Thymus (tissue), 11 donors: ENCODE measurements around the gene COQ8A. TPM values are rescaled to one million over a fixed set of nuclear protein-coding genes. Genes with fewer than 3 reads are reported as not detected.

Experiments used
- DNase-seq, 9 donors: peaks; one replicate each; pipeline ENCODE4 v3.0.0-alpha.2; 2013; ENCODE audit warnings: low spot score in 9 of 9, low read depth in 6 of 9, missing footprints in 1 of 9
- H3K27ac ChIP-seq, 2 donors: one replicate each; pipeline ENCODE4 v1.5.1; 2013; ENCODE audit warnings: control low read depth in 1 of 2, low read depth in 1 of 2, low read length in 1 of 2, mild to moderate bottlenecking in 1 of 2, moderate library complexity in 1 of 2
- H3K27me3 ChIP-seq, 2 donors: one replicate each; pipeline ENCODE4 v1.5.1; 2013; ENCODE audit warnings: low read length in 1 of 2; ENCODE audit not compliant: control insufficient read depth in 2 of 2, insufficient read depth in 1 of 2
- H3K36me3 ChIP-seq, 2 donors: one replicate each; pipeline ENCODE4 v1.5.1; 2013; ENCODE audit warnings: low read length in 1 of 2, mild to moderate bottlenecking in 1 of 2, moderate library complexity in 1 of 2; ENCODE audit not compliant: control insufficient read depth in 2 of 2, insufficient read depth in 2 of 2
- H3K4me1 ChIP-seq, 2 donors: one replicate each; pipeline ENCODE4 v1.5.1; 2013; ENCODE audit warnings: low read length in 2 of 2; ENCODE audit not compliant: control insufficient read depth in 2 of 2, insufficient read depth in 2 of 2
- H3K4me3 ChIP-seq, 2 donors: one replicate each; pipeline ENCODE4 v1.5.1; 2013; ENCODE audit warnings: low read length in 2 of 2, control low read depth in 1 of 2, mild to moderate bottlenecking in 1 of 2
- H3K9me3 ChIP-seq, 2 donors: one replicate each; pipeline ENCODE4 v1.5.1; 2013; ENCODE audit warnings: low read length in 1 of 2, mild to moderate bottlenecking in 1 of 2; ENCODE audit not compliant: control insufficient read depth in 2 of 2, insufficient read depth in 1 of 2
- WGBS: extraction: QIAGEN DNeasy Blood & Tissue Kit; methylation state at CpG from one replicate; pipeline ENCODE4 v1.1.7; 2013; 5-methylcytosine and 5-hydroxymethylcytosine counted together
- polyA plus RNA-seq: library from polyadenylated mRNA; stranded (reverse); fragments of 200-250 nt; gene quantifications from one replicate; pipeline ENCODE4 v1.2.3, GENCODE V29; 2013
- total RNA-seq: library from RNA; stranded (reverse); fragments of 120-200 nt; gene quantifications from one replicate; pipeline ENCODE4 v1.2.4, GENCODE V29; 2013
- donor health status: healthy.

COQ8A gene
- total and polyA plus RNA-seq, 2 donors: 16.8 to 47.1 TPM

DNA sequence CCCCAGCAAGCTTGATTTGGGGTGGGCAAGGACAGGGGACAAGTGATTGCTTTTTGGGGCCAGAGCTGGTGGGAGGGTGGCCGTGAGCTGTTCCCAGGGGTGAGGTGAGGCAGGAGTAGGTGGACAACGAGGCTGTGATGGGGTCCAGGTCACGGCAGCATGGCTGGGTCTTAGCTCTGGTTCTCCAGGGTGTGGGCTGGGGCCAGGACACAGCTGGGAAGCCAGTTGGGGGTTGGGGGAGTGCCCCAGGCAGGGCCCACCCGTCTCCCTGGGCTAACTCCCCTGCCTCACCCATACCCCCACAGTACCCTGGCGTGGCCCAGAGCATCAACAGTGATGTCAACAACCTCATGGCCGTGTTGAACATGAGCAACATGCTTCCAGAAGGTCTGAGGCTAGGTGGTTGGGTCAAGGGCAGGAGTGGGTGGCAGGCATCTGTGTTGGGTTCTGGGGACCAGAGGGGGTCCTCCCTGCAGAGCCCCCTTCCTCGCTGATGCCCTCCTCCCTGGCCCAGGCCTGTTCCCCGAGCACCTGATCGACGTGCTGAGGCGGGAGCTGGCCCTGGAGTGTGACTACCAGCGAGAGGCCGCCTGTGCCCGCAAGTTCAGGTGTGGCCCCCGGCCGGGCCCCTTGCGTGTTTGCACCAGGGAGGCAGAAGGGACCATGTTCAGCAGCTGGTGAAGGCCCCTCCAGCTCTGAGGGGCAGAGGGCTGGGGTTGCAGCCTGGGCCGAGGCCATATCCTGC is 43.3 kb downstream of the COQ8A start:
- Histone ChIP-seq H3K27ac (no peak overlapping the region), H3K9me3 (no peaks in the 10 kb centered on the region), H3K36me3 (peaks cover 32 to 56% of the 10 kb centered on the region in 2 donors), H3K4me3 (no peak overlapping the region), H3K4me1 (no peaks in the 10 kb centered on the region), H3K27me3 (no peaks in the 10 kb centered on the region)
- 98% methylated on average over 18 of the region's 18 CpGs for WGBS
- DNase-seq: no peak

DNA sequence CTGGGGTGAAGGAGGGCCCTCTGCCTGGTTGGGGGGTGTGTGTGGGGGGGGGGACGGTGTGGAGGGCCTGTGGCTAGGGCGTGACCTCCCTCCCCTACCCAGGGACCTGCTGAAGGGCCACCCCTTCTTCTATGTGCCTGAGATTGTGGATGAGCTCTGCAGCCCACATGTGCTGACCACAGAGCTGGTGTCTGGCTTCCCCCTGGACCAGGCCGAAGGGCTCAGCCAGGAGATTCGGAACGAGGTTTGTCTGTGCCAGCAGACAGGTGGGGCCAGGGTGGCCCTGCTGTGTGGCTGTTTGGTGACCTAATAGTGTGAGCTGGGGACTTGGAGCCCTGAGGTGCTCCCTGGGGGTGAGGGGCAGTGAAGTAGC is 43.9 kb downstream of the COQ8A start:
- no peak overlapping the region for H3K4me3 ChIP-seq
- H3K9me3 ChIP-seq: no peaks in the 10 kb centered on the region
- 97% methylated on average over 5 of the region's 5 CpGs for WGBS
- no peak for DNase-seq
- H3K27me3 ChIP-seq: no peaks in the 10 kb centered on the region
- peaks cover 32 to 51% of the 10 kb centered on the region in 2 donors for H3K36me3 ChIP-seq
- H3K27ac ChIP-seq: no peak overlapping the region
- H3K4me1 ChIP-seq: no peaks in the 10 kb centered on the region

DNA sequence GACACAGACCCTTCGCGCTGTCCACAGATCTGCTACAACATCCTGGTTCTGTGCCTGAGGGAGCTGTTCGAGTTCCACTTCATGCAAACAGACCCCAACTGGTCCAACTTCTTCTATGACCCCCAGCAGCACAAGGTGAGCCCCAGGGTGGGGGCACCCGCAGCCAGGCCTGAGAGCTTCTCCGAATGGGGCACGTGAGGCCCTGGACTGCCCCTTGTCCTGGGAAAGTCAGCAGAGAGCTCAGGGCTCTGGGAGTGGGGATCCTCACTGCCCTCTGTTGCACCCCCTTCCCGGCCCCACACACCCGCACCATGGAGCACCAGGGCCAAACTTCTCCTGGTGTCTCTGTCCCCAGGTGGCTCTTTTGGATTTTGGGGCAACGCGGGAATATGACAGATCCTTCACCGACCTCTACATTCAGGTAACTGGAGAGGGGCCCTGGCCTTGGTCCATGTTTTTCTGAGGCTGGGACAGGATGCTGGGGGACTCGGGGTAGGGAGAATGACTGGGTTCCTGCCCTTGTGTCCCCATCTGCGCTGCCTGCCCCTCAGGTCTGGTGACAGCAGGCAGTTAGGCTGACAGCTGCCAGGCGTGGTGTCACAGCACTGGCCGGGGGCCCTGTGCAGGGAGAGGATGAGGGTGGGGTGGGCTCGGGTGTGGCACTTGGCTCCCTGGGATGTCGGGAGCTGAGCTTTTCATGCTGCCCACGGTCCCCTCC is 44.6 kb downstream of the COQ8A start:
- 95% methylated on average over 18 of the region's 18 CpGs for WGBS
- Histone ChIP-seq H3K27ac (no peak overlapping the region), H3K9me3 (no peaks in the 10 kb centered on the region), H3K27me3 (no peaks in the 10 kb centered on the region), H3K36me3 (peaks cover 32 to 49% of the 10 kb centered on the region in 2 donors), H3K4me3 (no peak overlapping the region), H3K4me1 (peaks cover 0 to 3% of the 10 kb centered on the region in 2 donors)
- DNase-seq: no peak

DNA sequence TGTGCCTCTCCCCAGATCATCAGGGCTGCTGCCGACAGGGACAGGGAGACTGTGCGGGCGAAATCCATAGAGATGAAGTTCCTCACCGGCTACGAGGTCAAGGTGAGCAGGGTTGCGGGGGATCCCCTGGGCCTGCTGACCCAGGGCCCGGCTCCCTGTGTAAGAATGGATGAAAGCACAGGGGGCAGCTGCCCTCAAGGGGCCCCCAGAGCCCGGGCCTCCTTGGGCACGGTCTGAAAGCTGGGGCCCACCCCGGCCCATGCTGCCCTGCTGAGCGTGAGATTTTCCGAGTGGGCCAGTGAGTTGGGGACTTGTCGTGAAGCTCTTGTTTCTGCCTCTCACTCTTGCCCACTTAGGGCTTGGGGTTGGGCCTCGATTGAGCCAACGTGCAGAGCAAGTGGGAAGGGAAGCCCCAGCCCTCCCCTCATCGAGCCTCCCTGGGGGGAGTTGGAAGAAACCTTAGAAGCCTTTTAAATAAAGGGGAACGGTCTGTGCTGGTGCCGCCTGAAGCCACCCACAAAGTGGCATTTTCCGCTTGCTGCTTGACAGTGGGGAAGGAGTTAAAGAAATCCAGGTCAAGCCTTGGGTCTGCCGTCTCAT is 45.2 kb downstream of the COQ8A start:
- no peak for DNase-seq
- H3K9me3 ChIP-seq: no peaks in the 10 kb centered on the region
- 94% methylated on average over 20 of the region's 20 CpGs for WGBS
- H3K27me3 ChIP-seq: no peaks in the 10 kb centered on the region
- H3K4me3 ChIP-seq: no peak overlapping the region
- peaks cover 0 to 6% of the 10 kb centered on the region in 2 donors for H3K4me1 ChIP-seq
- no peak overlapping the region for H3K27ac ChIP-seq
- peaks cover 32 to 49% of the 10 kb centered on the region in 2 donors for H3K36me3 ChIP-seq

DNA sequence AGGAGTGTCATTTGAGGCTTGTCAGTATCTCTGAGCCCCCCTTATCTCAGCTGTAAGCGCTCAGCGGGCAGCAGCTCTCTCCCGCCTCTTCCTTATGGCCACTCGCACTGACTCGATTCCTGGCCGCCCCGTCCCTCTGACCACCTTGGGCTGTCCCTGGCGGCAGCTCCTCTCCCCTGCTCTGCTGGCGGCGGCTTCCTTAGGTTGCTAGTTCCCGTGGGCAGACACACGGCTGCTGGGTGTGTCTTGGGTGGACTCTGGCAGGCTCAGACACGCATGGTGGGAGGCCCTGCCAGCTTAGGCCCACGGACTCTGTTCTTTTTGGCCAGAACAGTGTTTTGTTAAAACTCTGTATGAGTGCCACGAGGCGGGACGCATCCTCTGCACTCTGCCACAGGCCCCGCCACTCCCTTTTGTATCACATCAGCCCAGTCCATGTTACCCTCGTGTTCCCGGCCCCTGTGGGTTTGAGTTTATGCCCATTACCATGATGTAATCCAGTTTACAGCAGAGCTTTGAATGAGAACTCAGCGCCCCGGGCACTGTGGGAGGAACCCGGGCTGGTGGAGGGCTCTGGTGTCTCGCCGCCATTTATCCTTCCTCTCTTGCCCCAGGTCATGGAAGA is 45.9 kb downstream of the COQ8A start:
- H3K36me3 ChIP-seq: peaks cover 32 to 49% of the 10 kb centered on the region in 2 donors
- no peak overlapping the region for H3K27ac ChIP-seq
- no peaks in the 10 kb centered on the region for H3K27me3 ChIP-seq
- no peak overlapping the region for H3K4me3 ChIP-seq
- H3K9me3 ChIP-seq: no peaks in the 10 kb centered on the region
- peaks cover 0 to 8% of the 10 kb centered on the region in 2 donors for H3K4me1 ChIP-seq
- DNase-seq: no peak
- 92% methylated on average over 25 of the region's 25 CpGs for WGBS

DNA sequence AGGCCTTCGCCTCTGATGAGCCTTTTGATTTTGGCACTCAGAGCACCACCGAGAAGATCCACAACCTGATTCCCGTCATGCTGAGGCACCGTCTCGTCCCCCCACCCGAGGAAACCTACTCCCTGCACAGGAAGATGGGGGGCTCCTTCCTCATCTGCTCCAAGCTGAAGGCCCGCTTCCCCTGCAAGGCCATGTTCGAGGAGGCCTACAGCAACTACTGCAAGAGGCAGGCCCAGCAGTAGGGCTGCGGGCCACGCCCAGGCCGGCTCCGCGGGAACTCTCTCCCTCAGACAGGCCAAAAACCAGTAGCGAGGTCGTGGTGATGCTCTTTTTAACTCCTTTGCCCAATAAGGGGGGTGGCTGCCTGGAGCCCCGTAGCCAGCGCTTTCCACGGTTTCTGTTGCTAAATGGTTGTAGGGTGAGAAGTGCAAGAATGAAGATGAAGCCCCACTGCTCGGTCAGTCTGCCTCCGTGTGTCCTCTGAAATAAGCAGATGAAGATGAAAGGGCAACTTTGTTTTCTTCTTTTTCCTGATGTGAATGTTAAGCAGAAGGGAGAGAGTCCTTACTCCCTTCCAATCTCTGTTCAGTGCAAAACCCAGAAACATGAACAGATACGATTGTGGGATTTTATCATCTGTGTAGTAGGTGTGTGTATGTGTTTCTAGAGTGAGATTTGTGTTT is 46.5 kb downstream of the COQ8A start:
- 96% methylated on average over 21 of the region's 21 CpGs for WGBS
- Histone ChIP-seq H3K27me3 (no peaks in the 10 kb centered on the region), H3K4me3 (no peak overlapping the region), H3K36me3 (peaks cover 32 to 49% of the 10 kb centered on the region in 2 donors), H3K4me1 (peaks cover 0 to 8% of the 10 kb centered on the region in 2 donors), H3K9me3 (no peaks in the 10 kb centered on the region), H3K27ac (no peak overlapping the region)
- no peak for DNase-seq

DNA sequence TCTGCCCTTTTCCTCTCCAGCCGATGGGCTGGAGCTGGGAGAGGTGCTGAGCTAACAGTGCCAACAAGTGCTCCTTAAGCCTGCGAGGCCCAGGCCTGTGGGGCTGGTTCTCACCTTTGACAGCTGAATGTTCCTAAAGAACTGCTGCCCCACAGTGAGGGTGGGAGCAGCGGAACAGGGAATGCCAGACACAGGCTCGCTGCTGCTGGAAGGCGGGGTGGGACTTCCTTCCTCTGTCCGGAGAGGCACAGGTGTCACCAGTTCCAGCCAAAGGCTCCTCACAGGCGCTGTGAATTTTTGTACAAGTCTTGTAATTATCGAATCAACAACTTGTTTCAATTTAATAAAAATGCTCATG is 47.1 kb downstream of the COQ8A start:
- Histone ChIP-seq H3K27me3 (no peaks in the 10 kb centered on the region), H3K9me3 (no peaks in the 10 kb centered on the region), H3K36me3 (peaks cover 28 to 49% of the 10 kb centered on the region in 2 donors), H3K4me3 (no peak overlapping the region), H3K27ac (no peak overlapping the region), H3K4me1 (peaks cover 0 to 8% of the 10 kb centered on the region in 2 donors)
- 89% methylated on average over 8 of the region's 8 CpGs for WGBS
- no peak for DNase-seq

DNA sequence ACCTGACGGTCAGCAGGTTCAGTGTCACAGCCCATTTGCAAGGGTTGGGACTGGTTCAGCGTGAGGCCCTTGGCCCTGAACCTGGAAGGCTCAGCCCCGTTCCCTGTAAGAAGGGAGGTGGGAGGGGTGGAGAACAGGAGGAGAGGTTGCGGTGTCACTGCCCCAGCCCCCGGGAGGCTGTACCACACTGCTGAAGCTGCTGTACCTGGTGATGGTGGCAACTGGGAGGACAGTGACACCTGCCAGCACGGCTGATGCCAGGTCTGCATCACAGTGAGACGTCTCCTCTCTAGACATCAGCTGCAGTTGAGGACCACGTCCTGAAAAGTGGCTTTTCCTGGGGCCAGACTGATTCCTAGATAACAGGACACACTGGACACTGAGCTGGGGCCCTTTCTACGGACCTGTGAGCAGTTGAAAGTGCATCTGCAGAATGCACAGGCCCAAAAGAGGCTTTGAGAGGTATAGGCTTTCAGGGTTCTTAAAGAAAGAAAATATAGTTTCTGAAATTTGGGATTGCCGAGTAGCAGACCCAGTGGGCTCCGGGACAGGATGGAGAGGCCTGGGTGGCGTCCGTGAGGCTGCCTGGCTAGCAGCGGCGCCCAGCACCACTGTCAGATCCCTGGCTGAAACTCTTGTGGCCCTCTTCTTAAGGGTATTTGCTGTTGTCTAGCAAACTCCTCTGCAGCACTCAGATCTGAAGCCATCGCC is 47.7 kb downstream of the COQ8A start:
- Histone ChIP-seq H3K4me3 (no peak overlapping the region), H3K27ac (no peak overlapping the region), H3K9me3 (no peaks in the 10 kb centered on the region), H3K36me3 (peaks cover 28 to 48% of the 10 kb centered on the region in 2 donors), H3K27me3 (no peaks in the 10 kb centered on the region), H3K4me1 (peaks cover 0 to 8% of the 10 kb centered on the region in 2 donors)
- no peak for DNase-seq
- WGBS: 96% methylated on average over 16 of the region's 16 CpGs
